Activated CD8-positive, alpha-beta T cell treated with anti-CD3 and anti-CD28 coated beads for 36 hours (primary cell): Measurements from ENCODE around the gene SLC7A6. TPM values are rescaled to one million over a fixed set of nuclear protein-coding genes. Genes with fewer than 3 reads are reported as not detected.
A peak's percentile ranks its signal among the peaks of the same experiment; 100 is the strongest.

Experiments
- ATAC-seq: fragments of 200-7000 bp; cut with Tn5 transposase; one replicate; pipeline ENCODE4 v1.10.0; 2021; ENCODE audit warnings: mild to moderate bottlenecking, moderate library complexity
- CTCF ChIA-PET: fragments of 350-600 bp; sonication (Branson Sonifier 250); formaldehyde crosslinking; loops from one replicate; lab custom pipeline; 2021; ENCODE audit warnings: antibody characterized with exemption; lab: Charles Lee
- POLR2A ChIA-PET: fragments of 350-600 bp; sonication (Branson Sonifier 250); formaldehyde crosslinking; loops from one replicate; lab custom pipeline; 2021; ENCODE audit warnings: antibody characterized with exemption; lab: Charles Lee
- DNase-seq: peaks from one replicate; pipeline ENCODE4 v3.0.0-alpha.2; 2020
- H3K27ac Mint-ChIP-seq: one replicate; pipeline ENCODE4 v1.8.0; 2021; ENCODE audit warnings: mild to moderate bottlenecking, mixed read lengths
- H3K27me3 Mint-ChIP-seq: one replicate; pipeline ENCODE4 v1.8.0; 2021; ENCODE audit warnings: mixed read lengths
- H3K36me3 Mint-ChIP-seq: one replicate; pipeline ENCODE4 v1.8.0; 2021; ENCODE audit warnings: low read depth, mixed read lengths
- H3K4me1 Mint-ChIP-seq: one replicate; pipeline ENCODE4 v1.8.0; 2021; ENCODE audit warnings: low read depth, mixed read lengths
- H3K4me3 Mint-ChIP-seq: one replicate; pipeline ENCODE4 v1.8.0; 2021; ENCODE audit warnings: mild to moderate bottlenecking, moderate library complexity, mixed read lengths
- H3K9me3 Mint-ChIP-seq: one replicate; pipeline ENCODE4 v1.8.0; 2021; ENCODE audit warnings: mixed read lengths
- CTCF ChIP-seq: fragments of 200-600 bp; IDR thresholded peaks from one replicate; pipeline ENCODE4 v1.8.0; 2022; ENCODE audit warnings: antibody characterized with exemption, mild to moderate bottlenecking
- intact Hi-C: fragments of 100-400 bp; cut with micrococcal nuclease; formaldehyde crosslinking; loops from one replicate; pipeline ENCODE4 v1.10.0; 2022
- total RNA-seq, 2 experiments: library from RNA; stranded (reverse); gene quantifications; one replicate each; pipeline ENCODE4 v1.2.3, GENCODE V29; 2021

Gene SLC7A6
- total RNA-seq, 2 experiments from 2014 or later, result 73.8 to 76.9 TPM

- intact Hi-C loops, result no loop called here
- peak within 1 kb of the TSS; percentile 87 for H3K4me3 Mint-ChIP-seq
Measured at GRCh38 chr16:68235887-68236136, 28.5 kb upstream of the SLC7A6 start, which contains the start of gene ESRP2. ESRP2 (minus strand) TSS chr16:68236127; CDS start chr16:68236045, 82 bp downstream.

GRCh38 chr16:68236137-68236825, 28.0 kb upstream of the SLC7A6 start:
- ATAC-seq (no peak), DNase-seq (peak; percentile 57)
- Mint-ChIP-seq H3K27me3 (no peaks in the 10 kb centered on the region), H3K4me3 (peak overlapping the region; percentile 87), H3K27ac (peak overlapping the region; percentile 94), H3K36me3 (no peaks in the 10 kb centered on the region), H3K4me1 (peaks cover 36% of the 10 kb centered on the region), H3K9me3 (no peaks in the 10 kb centered on the region)
- intact Hi-C loops, result no loop called here
- CTCF ChIA-PET, result interaction anchor here (0.7 to 1.3 kb wide), 4 partner anchors 8 to 143 kb away, joined by 3 to 8 read pairs (median 3); partner anchors contain the start of genes PRMT7, SLC7A6 and SLC7A6OS
- TF ChIP-seq CTCF, result no peak
- POLR2A ChIA-PET, result interaction anchor here (0.8 to 3.0 kb wide), 10 partner anchors 9 to 674 kb away, joined by 3 to 17 read pairs (median 4); partner anchors contain the start of genes PLA2G15, PRMT7, SLC7A6 and SLC7A6OS

More at GRCh38 chr16:68235887-68236136, 28.5 kb upstream of the SLC7A6 start, which contains the start of gene ESRP2:
- ChIA-PET POLR2A (interaction anchor here (0.9 to 3.0 kb wide), 3 partner anchors 8 to 13 kb away, joined by 3 to 17 read pairs (median 10); partner anchors contain the start of gene PLA2G15), CTCF (no interaction called here)
- peak within 1 kb of the TSS; percentile 94 for H3K27ac Mint-ChIP-seq
- no peaks in the 10 kb centered on the region for H3K9me3 Mint-ChIP-seq
- no peak for TF ChIP-seq CTCF
- H3K36me3 Mint-ChIP-seq, result no peaks in the 10 kb centered on the region
- no peak for DNase-seq
- no peaks in the 10 kb centered on the region for H3K27me3 Mint-ChIP-seq
- peaks cover 36% of the 10 kb centered on the region for H3K4me1 Mint-ChIP-seq
- no peak for ATAC-seq

- Mint-ChIP-seq H3K27me3 (no peaks in the 10 kb centered on the region), H3K9me3 (no peaks in the 10 kb centered on the region), H3K4me3 (peak overlapping the region; percentile 87), H3K36me3 (no peaks in the 10 kb centered on the region), H3K4me1 (peaks cover 36% of the 10 kb centered on the region), H3K27ac (peak overlapping the region; percentile 94)
- TF ChIP-seq CTCF, result no peak
- POLR2A ChIA-PET, result interaction anchor here (0.8 to 3.0 kb wide), 13 partner anchors 8 to 674 kb away, joined by 3 to 17 read pairs (median 3); partner anchors contain the start of genes NFATC3, PLA2G15, PRMT7 and SLC7A6
- intact Hi-C loops, result no loop called here
- CTCF ChIA-PET, result interaction anchor here (0.7 to 2.9 kb wide), 8 partner anchors 8 to 144 kb away, joined by 3 to 20 read pairs (median 4); partner anchors contain the start of genes PRMT7, SLC7A6 and SLC7A6OS
- DNase-seq (peak; percentile 48), ATAC-seq (peak; percentile 5)
Measured at GRCh38 chr16:68236826-68237242, 27.5 kb upstream of the SLC7A6 start.

GRCh38 chr16:68237243-68238028, 26.9 kb upstream of the SLC7A6 start:
- Mint-ChIP-seq H3K27me3 (no peaks in the 10 kb centered on the region), H3K36me3 (no peaks in the 10 kb centered on the region), H3K27ac (peak overlapping the region; percentile 94), H3K9me3 (no peaks in the 10 kb centered on the region), H3K4me1 (peaks cover 36% of the 10 kb centered on the region), H3K4me3 (peak overlapping the region; percentile 87)
- DNase-seq (peak; percentile 96), ATAC-seq (peak; percentile 81)
- intact Hi-C loops, result no loop called here
- TF ChIP-seq CTCF, result no peak
- POLR2A ChIA-PET, result interaction anchor here (0.8 to 2.7 kb wide), 13 partner anchors 10 to 675 kb away, joined by 3 to 17 read pairs (median 3); partner anchors contain the start of genes NFATC3, PRMT7, SLC7A6 and SLC7A6OS
- CTCF ChIA-PET, result interaction anchor here (0.7 to 2.9 kb wide), 9 partner anchors 7 to 145 kb away, joined by 3 to 20 read pairs (median 3); partner anchors contain the start of genes PRMT7, SLC7A6 and SLC7A6OS
